ELR (cell line): ENCODE data around the gene HMG20A.
A peak's percentile ranks its signal among the peaks of the same experiment; 100 is the strongest.

Experiments used
- DNase-seq: peaks from one replicate; pipeline ENCODE4 v3.0.0-alpha.2; 2015; ENCODE audit warnings: low read depth

Gene HMG20A

GRCh38 chr15:77478051-77478450 lies 57.4 kb downstream of the HMG20A start:
- DNase-seq = no peak

- no peak for DNase-seq
These were observed 58.3 kb downstream of the HMG20A start for GRCh38 chr15:77479015-77479414.

DNA sequence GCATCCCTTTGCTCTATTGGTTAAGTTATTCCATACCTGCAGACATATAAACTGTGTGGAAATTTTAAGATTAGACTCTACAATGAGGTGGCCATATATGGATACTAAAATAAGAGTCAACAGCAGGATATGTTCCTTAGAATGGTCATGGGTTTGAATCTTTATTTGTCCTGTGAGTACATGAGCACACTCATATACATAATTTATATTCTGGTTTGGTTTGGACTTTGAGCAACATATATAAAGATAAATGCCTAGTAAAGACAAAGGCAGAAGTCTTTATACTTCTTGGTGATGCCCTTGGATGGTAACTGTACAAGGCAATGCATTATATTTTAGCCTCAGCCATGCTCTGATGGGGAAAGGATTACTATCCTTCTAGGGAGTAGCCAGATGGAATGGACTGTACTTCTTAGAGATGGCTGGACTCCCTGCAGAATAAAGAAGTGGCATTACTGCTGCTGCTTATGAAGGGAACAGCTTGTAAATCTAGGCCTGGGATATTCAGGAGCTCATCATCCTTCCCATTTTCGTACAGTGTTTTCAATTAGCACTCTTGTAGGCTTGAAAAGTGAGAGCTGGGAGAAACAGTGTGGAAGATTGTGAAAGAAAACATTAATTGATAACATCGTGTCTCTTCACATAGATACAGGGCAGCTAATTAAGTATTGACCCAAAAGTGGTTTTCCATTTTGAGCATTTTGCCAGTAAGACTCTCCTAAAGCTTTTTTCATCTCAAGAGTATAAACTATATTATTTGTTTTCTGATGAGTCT lies 60.4 kb downstream of the HMG20A start:
- no peak for DNase-seq

- DNase-seq = peak; percentile 57
These were observed 61.0 kb downstream of the HMG20A start for GRCh38 chr15:77481670-77482069.

DNA sequence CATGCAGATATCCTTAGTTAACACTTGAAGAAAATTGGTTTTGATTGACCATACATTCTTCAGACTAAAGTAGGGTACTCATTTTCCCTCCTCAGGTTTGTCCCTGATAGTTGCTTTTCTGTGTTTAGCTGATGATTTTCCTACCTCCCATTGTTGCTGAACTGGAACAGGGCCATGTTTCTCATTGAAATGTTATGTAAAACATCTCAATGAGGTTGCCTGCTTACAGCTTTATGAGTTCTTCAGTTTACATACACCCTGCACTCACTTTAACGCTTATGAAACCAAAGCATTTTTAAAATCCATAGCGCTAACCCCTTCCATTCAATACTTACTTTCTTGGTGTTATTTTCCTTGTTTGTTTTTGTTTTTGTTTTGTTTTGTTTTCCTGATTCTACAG lies 61.9 kb downstream of the HMG20A start:
- peak; percentile 84 for DNase-seq

DNA sequence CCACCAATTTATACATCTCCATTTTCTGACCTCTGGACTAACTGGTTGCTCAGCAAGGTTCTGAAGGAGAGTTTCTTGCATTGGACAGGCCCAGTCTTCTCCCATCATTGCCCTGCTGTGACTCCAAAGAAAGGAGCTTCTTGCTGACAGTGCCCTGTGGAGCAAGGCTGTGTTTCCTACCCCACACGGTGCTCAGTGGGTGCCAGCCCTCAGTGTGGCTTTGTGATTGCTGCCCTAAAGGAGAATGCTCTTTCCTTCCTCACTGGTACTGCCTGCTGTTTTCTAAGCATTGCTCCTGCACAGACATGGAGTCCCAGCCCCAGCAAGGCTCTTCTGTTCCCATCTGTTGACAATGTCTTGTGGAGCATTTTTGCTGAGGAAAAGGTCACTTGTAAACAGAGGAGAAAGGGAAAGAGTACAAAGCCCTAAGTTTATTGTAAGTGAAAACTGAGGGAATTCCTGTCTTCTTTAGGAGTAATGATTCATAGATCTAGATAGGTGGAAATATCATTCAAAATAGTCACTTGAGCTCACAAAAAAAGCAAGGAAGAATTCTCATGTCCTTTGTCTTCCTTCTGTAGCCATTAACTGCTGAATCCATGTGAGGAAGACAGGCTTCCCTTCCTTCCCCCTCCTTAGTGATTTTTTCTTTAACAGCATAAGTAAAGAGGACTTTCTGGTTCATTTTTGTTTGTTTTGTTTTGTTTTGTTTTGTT lies 62.9 kb downstream of the HMG20A start:
- DNase-seq = peak; percentile 50

GRCh38 chr15:77484994-77485393 lies 64.3 kb downstream of the HMG20A start:
- no peak for DNase-seq

DNA sequence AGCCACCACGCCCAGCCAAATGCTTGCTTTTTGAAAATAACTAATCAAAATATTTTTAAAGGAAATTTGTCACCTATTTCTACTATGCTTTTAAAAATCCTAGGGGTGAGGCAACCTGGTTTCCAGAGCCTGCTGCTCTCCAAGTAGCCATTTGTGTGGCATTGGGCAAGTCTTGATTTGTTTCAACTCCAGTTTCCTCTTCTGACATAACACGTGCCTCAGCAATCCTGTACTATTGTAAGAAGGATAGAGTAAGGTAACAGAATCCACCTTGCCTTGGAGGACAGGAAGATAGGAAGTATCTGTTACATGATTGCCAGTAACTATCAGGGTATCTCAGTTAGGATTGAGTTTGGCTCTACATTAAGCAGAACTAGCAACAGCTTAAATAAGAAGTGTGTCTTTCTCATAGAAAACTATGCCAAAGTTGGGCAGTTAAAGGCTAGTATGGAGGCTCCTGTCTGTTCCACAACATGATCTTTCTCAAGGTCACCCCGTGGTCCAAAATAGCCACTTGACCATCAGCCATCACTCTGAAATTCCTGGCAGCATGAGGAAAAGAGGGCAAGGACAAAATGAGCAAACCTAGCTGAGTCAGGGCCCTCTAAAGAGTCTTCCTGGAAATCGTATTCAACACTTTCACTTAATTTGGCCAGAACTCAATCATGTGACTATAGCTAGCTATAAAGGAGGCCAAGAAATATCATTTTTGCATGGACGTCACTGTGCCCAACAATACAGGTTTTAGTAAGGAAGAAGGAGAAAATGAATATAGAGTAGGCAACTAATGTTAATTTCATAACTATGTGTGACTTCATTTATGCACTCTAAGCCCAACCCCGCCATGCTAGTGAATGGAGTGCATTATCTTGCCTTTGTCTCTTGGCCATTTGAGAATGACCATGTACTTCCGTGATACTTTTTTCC lies 66.1 kb downstream of the HMG20A start:
- no peak for DNase-seq

- DNase-seq = no peak
These were observed 66.8 kb downstream of the HMG20A start for GRCh38 chr15:77487469-77487842.

DNA sequence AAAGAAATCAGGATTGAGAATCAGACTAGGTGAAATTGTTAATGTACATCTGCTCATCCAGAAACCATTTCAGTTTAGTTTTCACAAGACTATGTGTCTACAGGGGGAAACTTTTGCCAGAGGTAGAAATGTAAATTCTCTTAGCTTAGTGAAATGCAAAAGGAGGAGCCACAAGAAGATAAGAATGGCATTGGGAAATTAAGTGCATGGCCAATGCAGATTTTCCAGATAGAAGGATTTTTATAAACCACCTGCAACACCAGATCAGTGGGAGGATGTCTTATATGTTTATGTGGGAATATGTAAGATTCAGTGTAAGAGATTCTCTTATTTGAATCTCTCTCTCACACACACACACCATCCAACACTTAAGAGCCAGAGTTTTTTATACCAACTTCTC lies 67.2 kb downstream of the HMG20A start:
- no peak for DNase-seq

- DNase-seq = no peak
These were observed 69.0 kb downstream of the HMG20A start for GRCh38 chr15:77489647-77490046.

DNA sequence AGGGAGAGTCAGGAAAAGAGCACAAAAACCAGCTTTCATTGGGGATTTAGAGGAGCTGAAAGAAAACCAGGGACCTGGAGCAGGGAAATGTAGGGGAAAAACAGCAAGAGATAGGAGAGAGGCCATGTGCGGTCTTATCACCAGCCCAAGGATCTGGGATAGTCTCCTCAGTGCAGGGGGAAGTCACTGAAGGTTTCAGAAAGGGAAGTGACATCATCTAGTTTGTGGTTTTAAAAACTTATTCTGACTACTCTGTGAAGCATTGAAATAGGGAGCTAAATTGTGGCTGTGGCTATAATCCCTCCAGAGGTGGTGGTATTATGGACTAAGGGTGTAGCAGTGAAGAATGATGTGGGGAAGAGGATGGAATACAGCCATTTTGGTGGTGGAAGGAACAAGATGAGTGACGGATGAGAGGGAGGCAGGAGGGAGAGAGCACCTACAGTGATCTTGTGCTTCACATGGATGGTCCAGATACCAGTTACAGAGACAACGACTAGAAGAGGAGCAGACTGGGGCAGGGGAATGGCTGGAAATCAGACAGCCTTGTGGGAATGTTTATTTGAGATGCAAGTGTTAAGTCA lies 72.7 kb downstream of the HMG20A start:
- peak; percentile 65 for DNase-seq

- DNase-seq = no peak
These were observed 73.6 kb downstream of the HMG20A start for GRCh38 chr15:77494073-77494867.

DNA sequence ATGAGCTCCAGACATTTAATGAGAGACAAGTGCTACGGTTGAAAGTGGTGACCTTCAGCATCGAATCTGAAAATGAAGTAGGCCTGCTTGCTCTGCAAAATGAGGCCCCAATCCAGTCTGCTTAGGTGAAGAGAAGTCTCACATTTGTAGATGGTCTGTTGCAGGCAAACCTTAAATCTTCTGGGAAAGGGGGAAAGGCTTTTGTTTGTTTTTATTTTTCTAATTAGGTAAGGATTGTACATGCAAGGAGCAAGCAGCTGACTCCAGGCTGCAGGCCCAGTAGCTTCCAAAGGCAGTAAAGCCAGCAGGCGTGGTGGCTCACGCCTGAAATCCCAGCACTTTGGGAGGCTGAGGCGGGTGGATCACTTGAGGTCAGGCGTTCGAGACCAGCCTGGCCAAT lies 74.3 kb downstream of the HMG20A start:
- no peak for DNase-seq

- peak; percentile 54 for DNase-seq
These were observed 75.3 kb downstream of the HMG20A start for GRCh38 chr15:77495838-77496596.

- peak; percentile 91 for DNase-seq
These were observed 76.0 kb downstream of the HMG20A start for GRCh38 chr15:77496715-77497109.

- peak; percentile 28 for DNase-seq
These were observed 76.5 kb downstream of the HMG20A start for GRCh38 chr15:77497110-77497737.

DNA sequence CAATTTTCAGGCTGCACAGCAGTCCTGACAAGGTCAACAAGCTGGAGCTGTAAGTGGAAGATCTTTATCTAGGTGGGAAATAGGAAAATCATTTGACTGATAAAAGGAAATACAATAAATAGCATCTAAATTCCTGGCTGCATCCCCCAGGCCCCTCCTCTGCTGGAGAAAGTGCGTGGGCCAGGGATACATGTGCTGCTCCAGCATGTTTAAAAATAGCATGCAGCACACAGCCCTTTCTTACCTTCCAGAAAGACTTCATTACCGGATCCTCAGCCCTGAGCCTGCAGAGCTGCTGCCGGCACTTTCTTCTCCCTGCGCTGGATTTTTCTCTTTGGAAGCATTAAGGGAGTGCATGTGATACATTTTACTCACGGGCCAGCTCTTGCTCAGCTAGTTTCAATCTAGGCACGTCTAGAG lies 77.3 kb downstream of the HMG20A start:
- DNase-seq = no peak

DNA sequence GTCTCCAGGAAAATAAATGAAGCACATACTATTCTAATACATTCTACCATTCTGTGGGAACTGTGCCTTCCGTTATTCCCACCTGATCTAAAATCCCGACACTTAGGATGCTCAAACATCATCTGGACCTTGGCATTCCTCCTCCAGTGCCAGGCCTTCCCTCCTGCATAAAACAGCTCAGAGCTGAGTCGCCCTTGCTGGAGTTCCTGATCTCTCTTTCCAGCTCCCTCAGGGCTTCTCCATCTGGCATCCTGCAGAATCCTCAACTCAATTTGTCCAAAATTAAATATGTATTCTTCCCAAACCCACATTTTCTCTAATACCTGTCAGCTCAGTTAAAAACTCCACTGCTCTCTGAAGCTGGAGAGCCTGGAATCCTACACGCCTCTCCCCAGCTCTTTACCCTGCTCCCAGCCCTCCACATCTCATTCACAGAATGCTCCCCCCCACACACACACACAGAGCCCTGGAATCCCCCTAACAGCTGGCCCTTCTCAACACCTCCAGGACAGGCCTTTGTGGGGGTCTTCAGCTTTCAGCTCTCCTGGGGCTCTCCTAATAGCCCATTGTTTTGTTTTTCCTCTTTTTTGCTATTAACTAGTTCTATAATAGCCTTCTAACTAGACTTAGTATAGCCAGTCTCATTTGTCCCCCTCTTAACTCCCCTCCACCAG lies 78.5 kb downstream of the HMG20A start:
- no peak for DNase-seq
